Measurements from ENCODE around the gene RGS4.

RGS4 gene

GRCh38 chr1:163069142-163069541, at the start of gene RGS4:
TSS of gene RGS4 (plus strand) at chr1:163069361. CDS start at chr1:163069485, 124 bp downstream.
- DNase-seq: no peak

- no peak for DNase-seq
Measured at GRCh38 chr1:163022129-163022528, 47.0 kb upstream of the RGS4 start.

DNA sequence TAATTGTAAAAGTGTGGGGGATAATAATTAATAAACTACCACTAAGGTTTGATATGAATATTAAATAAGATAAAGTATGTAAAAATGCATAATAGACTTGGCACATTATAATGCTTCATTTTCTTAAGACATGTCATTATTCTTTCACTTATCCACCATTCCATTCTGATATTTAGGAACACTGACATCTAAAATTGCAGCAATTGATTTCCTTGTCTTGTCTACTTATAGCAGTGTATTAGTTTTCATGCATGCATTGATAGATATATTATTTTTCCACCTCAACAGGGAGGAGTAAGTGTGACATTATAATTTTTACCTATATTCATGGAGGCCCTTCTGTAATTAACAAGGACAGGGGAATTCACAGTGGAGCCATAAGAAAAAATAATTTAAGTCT, 41.6 kb upstream of the RGS4 start:
- no peak for DNase-seq

DNA sequence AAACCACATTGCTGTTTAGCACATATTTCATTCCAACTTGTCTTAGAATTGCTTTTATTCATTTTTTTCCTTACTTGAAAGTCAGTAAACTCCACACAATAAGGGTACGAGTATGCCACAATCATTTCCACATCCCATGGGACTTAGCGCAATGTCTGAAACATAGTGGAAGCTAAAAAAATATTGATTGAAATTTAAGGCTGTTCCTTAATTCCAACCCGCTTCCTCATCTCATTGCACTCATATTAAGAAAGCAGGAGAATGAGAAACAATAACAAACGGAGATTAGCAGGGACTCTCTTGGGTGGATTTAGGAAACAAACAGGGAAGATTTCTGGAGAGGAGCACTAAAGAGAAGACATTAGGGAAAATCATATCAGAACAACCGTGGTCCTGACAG, 39.3 kb upstream of the RGS4 start:
- DNase-seq: no peak

DNA sequence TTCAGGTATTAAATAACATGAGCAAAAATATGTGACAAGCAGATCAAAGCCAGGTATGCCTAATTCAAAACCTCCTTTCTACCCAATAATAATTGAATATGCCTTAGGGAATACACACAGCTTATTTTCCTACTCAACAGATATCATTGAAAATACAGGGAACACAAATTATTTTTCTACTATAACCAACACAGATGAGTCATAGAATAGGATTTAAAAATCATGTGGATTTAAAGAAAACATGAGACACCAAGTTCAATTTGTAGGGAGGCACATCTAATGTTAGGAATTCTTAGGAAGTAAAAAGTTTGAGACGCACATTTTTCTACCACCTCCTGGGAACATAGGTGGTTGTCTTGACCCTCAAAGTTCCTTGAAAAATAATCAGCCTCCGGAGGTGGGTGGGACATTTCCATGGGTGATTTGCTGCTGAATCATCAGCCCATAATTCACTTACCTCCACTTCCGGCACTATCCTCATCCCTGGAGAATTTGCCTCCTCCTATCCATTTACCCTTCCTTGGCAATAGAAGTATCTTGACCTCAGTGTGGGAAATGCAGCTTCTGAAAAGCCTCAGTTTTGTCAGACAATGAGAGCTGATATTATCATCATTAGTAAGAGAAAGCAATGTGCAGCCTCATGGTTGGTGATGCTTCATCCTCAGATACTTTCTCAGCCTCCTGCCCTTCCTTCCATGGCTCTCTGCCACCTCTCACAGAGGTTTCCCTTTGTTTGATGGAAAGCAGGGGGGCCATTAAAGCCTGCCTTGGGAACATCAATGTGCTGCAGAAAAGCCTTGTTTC, 33.5 kb upstream of the RGS4 start:
- DNase-seq: no peak

GRCh38 chr1:163036671-163037070, 32.5 kb upstream of the RGS4 start:
- no peak for DNase-seq

DNA sequence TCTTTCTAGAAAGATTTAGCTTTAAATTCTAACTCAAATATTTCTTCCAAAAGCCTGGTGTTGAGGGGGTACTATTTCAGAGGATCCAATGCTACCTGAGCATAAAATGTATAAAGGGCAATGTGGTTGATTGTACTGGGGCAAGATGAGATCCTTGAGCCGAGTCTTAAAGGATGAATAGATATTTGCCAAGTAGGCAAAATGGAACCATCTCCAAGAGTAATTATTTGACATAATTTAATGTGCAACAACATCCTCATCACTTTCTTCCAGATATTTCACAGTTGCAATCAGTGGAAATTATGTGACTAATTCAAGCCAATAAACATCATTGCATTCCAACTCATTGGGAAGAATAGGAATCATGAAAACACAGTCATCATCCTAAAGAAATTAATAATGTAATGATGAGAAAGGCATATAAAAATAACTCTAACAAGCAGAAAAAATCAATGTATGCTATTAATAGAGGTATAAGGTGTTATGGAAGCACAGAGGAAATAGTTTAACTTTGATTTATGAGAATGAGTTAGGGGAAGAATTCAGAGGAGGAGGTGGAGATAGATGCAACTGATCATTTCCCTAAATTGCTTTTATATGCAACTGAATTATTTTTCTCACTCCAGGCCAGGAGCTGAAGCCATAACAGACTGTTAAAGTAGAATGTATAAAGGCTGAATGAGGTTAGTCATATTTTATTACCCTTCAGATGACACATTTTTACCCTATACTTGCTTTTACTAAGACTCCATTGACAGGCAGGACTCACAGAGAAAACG, 30.0 kb upstream of the RGS4 start:
- no peak for DNase-seq

DNA sequence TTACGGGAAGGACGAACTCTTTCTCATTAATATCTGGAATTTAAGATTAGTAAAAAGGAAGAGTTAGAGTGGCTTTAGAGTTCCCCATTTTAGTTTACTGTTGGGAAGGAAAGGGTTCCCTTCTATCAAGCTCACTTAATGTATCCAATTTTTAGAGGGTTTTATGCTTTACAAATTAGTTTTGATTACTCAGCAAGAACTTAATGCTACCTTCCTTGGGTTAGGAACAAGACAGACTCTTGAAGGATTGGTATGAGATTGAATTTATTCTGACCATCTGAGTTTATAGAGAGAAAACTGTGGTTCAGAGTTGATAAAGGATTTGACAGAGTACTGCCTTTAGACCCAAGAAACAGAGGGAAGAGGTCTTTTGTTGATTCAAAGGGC, 29.5 kb upstream of the RGS4 start:
- DNase-seq: no peak

DNA sequence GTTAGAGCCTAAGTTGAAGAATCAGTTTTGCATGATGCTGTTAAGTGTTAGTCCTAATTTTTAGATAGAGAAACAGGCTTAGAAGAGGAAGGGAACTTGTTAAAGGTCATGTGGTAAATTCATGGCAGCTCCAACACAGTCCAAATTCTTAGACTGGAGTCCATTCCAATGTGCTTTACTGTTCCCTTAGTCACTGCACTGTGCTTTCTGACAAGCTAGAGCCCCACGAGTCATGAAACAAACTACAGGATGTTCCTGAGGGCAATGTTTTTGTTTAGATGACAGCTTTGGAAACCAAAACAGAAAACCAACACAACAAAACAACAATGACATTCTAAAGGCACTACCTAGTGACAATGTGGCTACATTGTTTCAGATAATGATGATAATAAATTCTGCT, 23.1 kb upstream of the RGS4 start:
- no peak for DNase-seq

DNA sequence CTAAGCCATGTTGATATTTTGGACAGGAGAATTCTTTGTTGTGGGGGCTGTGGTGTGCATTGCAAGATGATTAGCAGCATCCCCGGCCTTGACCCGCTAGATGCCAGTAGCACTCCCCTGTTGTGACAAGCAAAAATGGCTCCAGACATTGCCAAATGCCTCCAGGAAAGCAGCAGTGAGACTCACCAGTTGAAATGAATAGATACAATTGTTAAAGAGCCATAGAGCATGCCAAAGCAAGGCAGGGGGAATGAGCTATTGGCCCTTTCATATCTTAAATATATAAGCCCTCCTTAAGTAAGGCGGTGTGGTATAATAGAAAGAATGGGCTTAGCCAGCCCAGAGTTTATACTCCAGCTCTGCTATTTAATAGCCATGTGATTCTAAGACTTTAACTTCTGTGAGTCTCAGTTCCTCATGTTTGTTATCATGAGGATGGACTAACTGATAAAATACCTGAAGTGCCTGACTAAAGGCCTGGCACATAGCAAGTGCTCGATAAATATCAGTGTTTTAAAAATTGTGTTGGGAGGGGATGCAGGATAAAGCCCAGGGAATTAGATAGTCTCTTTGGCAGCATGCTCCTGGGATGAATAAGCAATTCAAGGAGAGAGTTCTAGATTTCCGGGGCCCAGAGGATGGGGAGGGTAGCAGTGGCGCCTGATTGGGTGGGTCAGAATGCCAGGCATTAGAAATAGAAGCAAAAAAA, 21.1 kb upstream of the RGS4 start:
- DNase-seq: no peak

DNA sequence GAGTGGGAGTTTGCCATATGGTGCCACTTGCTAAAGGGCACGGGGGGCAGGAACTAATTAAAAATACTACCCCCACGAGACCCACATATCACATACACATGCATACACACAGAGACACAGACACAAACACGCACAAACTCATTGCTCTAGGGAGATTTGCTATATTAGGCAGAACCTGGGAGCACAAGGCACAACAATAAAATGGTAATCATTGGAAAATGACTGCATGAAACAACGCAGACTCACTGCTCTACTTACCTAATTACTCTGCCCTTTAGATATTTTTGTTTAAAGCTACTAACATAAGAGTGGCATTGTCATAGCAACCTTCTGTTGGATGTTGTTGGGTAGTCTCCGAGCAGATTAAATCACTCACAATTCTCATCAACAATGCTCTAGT, 20.3 kb upstream of the RGS4 start:
- DNase-seq: no peak

DNA sequence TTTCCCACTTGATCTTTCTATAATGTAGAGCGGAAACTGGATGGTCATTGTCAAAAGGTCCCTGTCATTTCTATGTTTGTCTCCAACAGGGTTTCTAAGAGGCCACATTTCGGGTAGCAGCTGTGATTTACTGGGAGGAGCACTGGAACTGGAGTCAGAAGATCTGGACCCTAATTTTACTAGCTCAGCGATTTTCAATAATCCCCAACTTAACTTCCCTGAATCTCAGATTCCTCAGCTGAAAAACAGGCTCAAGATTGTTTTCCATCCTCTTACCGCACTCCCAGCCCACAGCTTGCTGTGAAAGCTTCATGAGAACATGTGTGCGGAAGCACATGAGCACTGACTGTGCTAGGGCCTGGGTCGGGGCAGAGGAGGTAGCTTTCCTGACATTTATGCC, 19.9 kb upstream of the RGS4 start:
- no peak for DNase-seq

DNA sequence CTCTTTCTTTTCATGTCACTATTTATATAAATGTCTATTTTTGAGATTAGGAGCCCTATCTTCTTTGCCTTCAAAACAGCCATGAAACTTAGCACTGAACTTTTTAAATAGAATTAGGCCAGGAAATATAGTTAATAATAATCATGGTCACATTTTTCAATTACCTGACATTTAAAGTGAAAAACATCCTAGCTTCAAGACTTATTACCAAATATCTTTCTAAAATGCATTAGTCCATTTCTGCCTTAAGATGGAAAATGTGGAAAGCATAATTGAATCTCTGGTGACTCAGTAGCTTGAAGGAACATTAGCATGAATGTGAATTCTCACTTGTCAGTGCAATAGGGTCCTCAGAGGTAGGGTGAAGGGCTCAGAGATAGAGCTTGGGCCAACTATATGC, 18.7 kb upstream of the RGS4 start:
- DNase-seq: no peak

- DNase-seq: no peak
Measured at GRCh38 chr1:163054181-163054591, 15.0 kb upstream of the RGS4 start.

- DNase-seq: no peak
Measured at GRCh38 chr1:163055005-163055404, 14.2 kb upstream of the RGS4 start.

GRCh38 chr1:163055531-163055930, 13.6 kb upstream of the RGS4 start:
- no peak for DNase-seq

GRCh38 chr1:163056831-163057230, 12.3 kb upstream of the RGS4 start:
- DNase-seq: no peak

DNA sequence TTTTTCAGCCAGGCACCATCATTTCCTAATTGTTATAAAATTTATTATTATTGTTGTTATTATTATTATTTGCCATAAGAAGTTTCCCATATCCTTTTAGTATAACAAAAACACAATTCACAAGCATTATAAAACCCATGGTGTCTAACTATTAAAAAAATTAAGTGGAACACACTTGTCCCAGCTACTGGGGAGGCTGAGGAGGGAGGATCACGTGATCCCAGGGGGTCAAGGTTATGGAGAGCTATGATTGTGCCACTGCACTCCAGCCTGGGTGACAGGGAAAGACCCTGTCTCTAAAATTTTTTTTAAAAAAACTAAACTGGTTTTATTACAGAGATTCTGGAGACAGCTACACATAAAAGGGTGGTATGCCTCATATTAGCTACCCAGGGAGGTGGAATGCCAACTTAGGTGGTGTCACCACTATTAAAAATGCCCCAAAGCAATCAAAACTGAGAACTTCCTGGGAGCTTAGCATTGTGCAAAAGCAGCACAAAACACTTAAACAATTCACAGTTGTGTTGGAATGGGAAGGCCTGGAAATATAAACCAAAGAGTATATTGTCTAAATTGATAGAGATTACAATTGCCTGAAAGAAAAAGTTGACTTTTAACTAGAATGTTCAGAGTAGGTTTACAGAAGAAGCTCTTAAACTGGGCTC, 8.7 kb upstream of the RGS4 start:
- no peak for DNase-seq

DNA sequence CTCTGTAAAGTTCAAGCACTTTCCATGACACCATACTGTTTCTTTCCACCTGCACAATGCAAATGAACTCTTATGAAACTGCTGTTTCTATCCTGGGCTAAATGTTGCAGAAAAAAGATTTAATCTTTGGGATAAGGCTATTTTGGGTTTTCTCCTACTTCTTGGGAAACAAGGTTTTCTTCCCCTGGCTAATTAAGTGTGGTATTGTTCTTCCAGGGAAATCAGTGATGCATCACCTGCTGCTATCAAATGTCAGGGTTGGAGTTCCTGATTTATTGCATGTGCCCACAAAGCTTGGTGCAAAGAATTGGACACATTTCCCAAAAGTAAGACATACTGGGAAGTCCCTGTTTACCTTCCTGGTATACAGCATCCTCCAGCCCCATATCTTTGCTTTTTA, 6.0 kb upstream of the RGS4 start:
- no peak for DNase-seq

DNA sequence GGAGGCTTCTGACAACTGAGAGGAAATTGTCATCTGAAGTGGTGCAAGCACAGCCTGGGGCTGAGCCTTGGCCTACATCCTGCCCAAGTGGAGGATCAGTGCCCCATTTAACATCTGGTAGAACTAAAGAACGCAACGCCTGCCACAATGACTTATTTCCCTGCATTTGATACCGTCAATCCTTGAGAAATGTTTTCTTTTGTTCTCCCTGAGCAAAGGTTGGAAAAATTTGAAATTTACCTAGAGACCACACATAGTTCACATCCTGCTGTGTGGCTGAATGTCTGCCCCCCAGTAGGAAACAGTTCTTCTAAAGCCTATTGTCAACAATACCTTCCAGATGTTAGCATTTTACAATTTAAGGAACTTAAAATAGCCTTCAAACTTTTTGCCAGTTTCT, 5.6 kb upstream of the RGS4 start:
- DNase-seq: no peak

DNA sequence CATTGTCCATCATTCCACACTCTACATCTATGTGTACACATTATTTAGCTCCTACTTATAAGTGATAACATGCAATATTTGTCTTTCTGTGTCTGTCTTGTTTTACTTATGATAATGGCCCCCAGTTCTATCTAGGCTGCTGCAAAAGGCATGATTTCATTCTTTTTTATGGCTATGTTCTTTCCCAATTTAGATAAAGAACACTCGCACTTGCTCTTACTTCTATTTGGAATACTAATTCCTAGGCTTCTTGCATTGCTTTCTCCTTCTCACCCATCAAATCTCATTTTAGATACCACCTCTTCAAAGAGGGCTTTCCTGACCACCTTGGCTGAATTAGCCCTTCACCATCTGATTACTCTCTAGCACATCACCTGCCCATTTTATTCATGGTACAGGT, 3.0 kb upstream of the RGS4 start:
- no peak for DNase-seq

DNA sequence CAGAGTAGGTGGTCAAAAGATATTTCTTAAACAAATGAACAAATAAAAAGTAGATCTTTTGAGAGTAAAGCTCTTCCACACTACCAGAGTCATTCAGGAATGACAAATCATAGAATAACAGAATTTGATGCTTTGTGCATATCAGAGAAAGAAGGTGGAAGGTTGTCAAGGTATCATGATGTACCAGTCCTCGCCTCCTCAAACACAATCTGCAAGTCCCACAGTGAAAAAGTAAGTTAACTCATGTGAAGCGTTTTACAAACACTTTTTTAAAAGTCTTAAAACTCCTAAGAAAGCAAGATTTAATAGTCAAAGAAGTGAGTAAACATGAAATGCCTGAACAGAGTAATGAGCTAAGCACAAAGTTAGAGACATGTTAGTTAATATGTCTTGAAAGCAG, 2.5 kb upstream of the RGS4 start:
- no peak for DNase-seq

DNA sequence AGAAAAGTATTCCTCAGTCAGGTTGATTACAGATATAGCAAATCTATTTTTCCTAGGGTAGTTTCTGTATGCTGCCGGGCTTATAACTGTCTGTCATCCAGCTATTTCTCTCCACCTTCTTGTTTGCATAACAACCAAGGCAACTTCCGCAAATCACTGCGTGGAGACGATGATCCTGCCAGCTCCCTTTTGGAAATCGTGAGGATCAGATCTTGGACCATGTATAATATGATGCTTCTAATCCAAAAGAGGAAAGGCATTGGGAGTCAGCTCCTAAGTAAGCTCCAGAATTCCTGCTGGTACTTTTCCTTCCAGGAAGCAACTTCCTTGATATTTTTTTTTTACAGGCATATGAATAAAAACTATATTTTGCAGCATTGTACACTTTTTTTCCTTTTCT, 445 bp upstream of the RGS4 start:
- DNase-seq: no peak

All from activated naive CD4-positive, alpha-beta T cell treated with Interleukin-2 at 50 U/mL for 16 hours (primary cell).